ENCODE results near the gene ARL5C. TPM values are rescaled to one million over a fixed set of nuclear protein-coding genes. Genes with fewer than 3 reads are reported as not detected.

Gene ARL5C
- total RNA-seq, 1 experiment from 2014 or later, result not detected

- DNase-seq (ENCODE audit: low read depth in 1 of 2, low spot score in 2 of 2), result peak in 1 of 2 experiments; percentile 92
- Histone ChIP-seq H3K27ac (peak overlapping the region; percentile 100), H3K36me3 (peaks cover 46% of the 10 kb centered on the region), H3K4me3 (peak overlapping the region; percentile 60), H3K27me3 (replicated peaks) (no peaks in the 10 kb centered on the region), H3K9me3 (replicated peaks) (no peaks in the 10 kb centered on the region), H3K4me1 (replicated peaks) (peaks cover 24% of the 10 kb centered on the region)
Observed at GRCh38 chr17:39199820-39200069, 33.8 kb upstream of the ARL5C start.

GRCh38 chr17:39198186-39198566 lies 32.2 kb upstream of the ARL5C start:
- Histone ChIP-seq H3K4me3 (peak overlapping the region; percentile 64), H3K27me3 (replicated peaks) (no peaks in the 10 kb centered on the region), H3K4me1 (replicated peaks) (peaks cover 24% of the 10 kb centered on the region), H3K27ac (no peak overlapping the region), H3K36me3 (peaks cover 33% of the 10 kb centered on the region), H3K9me3 (replicated peaks) (no peaks in the 10 kb centered on the region)
- DNase-seq (ENCODE audit: low read depth in 1 of 2, low spot score in 2 of 2), result no peak

- no peak within 1 kb of the TSS for H3K27ac ChIP-seq
- H3K27me3 ChIP-seq (replicated peaks), result no peaks in the 10 kb centered on the region
- peaks cover 24% of the 10 kb centered on the region for H3K4me1 ChIP-seq (replicated peaks)
Observed at GRCh38 chr17:39197380-39198185, 31.6 kb upstream of the ARL5C start, which contains the start of gene CACNB1. CACNB1 (minus strand) TSS chr17:39197669; CDS start chr17:39197495, 174 bp downstream.

GRCh38 chr17:39196808-39197291 lies 30.9 kb upstream of the ARL5C start:
- Histone ChIP-seq H3K36me3 (peaks cover 21% of the 10 kb centered on the region), H3K27me3 (replicated peaks) (no peaks in the 10 kb centered on the region), H3K9me3 (replicated peaks) (no peaks in the 10 kb centered on the region), H3K4me3 (peak overlapping the region; percentile 64), H3K27ac (no peak overlapping the region), H3K4me1 (replicated peaks) (peaks cover 22% of the 10 kb centered on the region)
- no peak for DNase-seq (ENCODE audit: low read depth in 1 of 2, low spot score in 2 of 2)

More at GRCh38 chr17:39197380-39198185, 31.6 kb upstream of the ARL5C start, which contains the start of gene CACNB1:
- DNase-seq (ENCODE audit: low read depth in 1 of 2, low spot score in 2 of 2), result peak; percentile 53 to 88
- Histone ChIP-seq H3K36me3 (peaks cover 27% of the 10 kb centered on the region), H3K9me3 (replicated peaks) (no peaks in the 10 kb centered on the region), H3K4me3 (peak within 1 kb of the TSS; percentile 64)

- Histone ChIP-seq H3K36me3 (peaks cover 21% of the 10 kb centered on the region), H3K27ac (no peak overlapping the region), H3K27me3 (replicated peaks) (no peaks in the 10 kb centered on the region), H3K4me1 (replicated peaks) (peaks cover 18% of the 10 kb centered on the region), H3K9me3 (replicated peaks) (no peaks in the 10 kb centered on the region), H3K4me3 (peak overlapping the region; percentile 7; the same call in 1 of the 2 replicates)
- no peak for DNase-seq (ENCODE audit: low read depth in 1 of 2, low spot score in 2 of 2)
Observed at GRCh38 chr17:39196241-39196807, 30.4 kb upstream of the ARL5C start.

GRCh38 chr17:39195568-39196160 lies 29.7 kb upstream of the ARL5C start:
- no peak overlapping the region for H3K27ac ChIP-seq
- no peaks in the 10 kb centered on the region for H3K27me3 ChIP-seq (replicated peaks)
- peaks cover 12% of the 10 kb centered on the region for H3K4me1 ChIP-seq (replicated peaks)
- H3K4me3 ChIP-seq, result no peak overlapping the region
- DNase-seq (ENCODE audit: low read depth in 1 of 2, low spot score in 2 of 2), result no peak
- H3K9me3 ChIP-seq (replicated peaks), result no peaks in the 10 kb centered on the region
- peaks cover 21% of the 10 kb centered on the region for H3K36me3 ChIP-seq

GRCh38 chr17:39194985-39195524 lies 29.1 kb upstream of the ARL5C start:
- Histone ChIP-seq H3K4me1 (replicated peaks) (peaks cover 12% of the 10 kb centered on the region; the same call in 1 of the 2 replicates), H3K27me3 (replicated peaks) (no peaks in the 10 kb centered on the region), H3K9me3 (replicated peaks) (no peaks in the 10 kb centered on the region), H3K4me3 (no peak overlapping the region), H3K36me3 (peaks cover 20% of the 10 kb centered on the region), H3K27ac (no peak overlapping the region)
- no peak for DNase-seq (ENCODE audit: low read depth in 1 of 2, low spot score in 2 of 2)

- Histone ChIP-seq H3K36me3 (peaks cover 22% of the 10 kb centered on the region), H3K27me3 (replicated peaks) (no peaks in the 10 kb centered on the region), H3K4me3 (no peak overlapping the region), H3K27ac (no peak overlapping the region), H3K4me1 (replicated peaks) (peaks cover 10% of the 10 kb centered on the region; the same call in 1 of the 2 replicates), H3K9me3 (replicated peaks) (no peaks in the 10 kb centered on the region)
- no peak for DNase-seq (ENCODE audit: low read depth in 1 of 2, low spot score in 2 of 2)
Observed at GRCh38 chr17:39194089-39194984, 28.4 kb upstream of the ARL5C start.

GRCh38 chr17:39193346-39193745 lies 27.4 kb upstream of the ARL5C start:
- DNase-seq (ENCODE audit: low read depth in 1 of 2, low spot score in 2 of 2), result no peak
- peaks cover 27% of the 10 kb centered on the region for H3K36me3 ChIP-seq

GRCh38 chr17:39192901-39193300 lies 26.9 kb upstream of the ARL5C start:
- Histone ChIP-seq H3K27me3 (replicated peaks) (no peaks in the 10 kb centered on the region), H3K36me3 (peaks cover 27% of the 10 kb centered on the region), H3K4me1 (replicated peaks) (peaks cover 6% of the 10 kb centered on the region; the same call in 1 of the 2 replicates), H3K4me3 (no peak overlapping the region), H3K9me3 (replicated peaks) (no peaks in the 10 kb centered on the region), H3K27ac (no peak overlapping the region)
- no peak for DNase-seq (ENCODE audit: low read depth in 1 of 2, low spot score in 2 of 2)

More at GRCh38 chr17:39193346-39193745, 27.4 kb upstream of the ARL5C start:
- no peak overlapping the region for H3K4me3 ChIP-seq
- H3K4me1 ChIP-seq (replicated peaks), result peaks cover 9% of the 10 kb centered on the region; the same call in 1 of the 2 replicates
- no peaks in the 10 kb centered on the region for H3K27me3 ChIP-seq (replicated peaks)
- no peak overlapping the region for H3K27ac ChIP-seq
- no peaks in the 10 kb centered on the region for H3K9me3 ChIP-seq (replicated peaks)

- H3K4me1 ChIP-seq (replicated peaks), result peaks cover 3% of the 10 kb centered on the region; the same call in 1 of the 2 replicates
- DNase-seq (ENCODE audit: low read depth in 1 of 2, low spot score in 2 of 2), result no peak
- peaks cover 35% of the 10 kb centered on the region for H3K36me3 ChIP-seq
- no peak overlapping the region for H3K27ac ChIP-seq
- H3K9me3 ChIP-seq (replicated peaks), result no peaks in the 10 kb centered on the region
- H3K27me3 ChIP-seq (replicated peaks), result no peaks in the 10 kb centered on the region
- no peak overlapping the region for H3K4me3 ChIP-seq
Observed at GRCh38 chr17:39191750-39192510, 26.0 kb upstream of the ARL5C start.

- no peak for DNase-seq (ENCODE audit: low read depth in 1 of 2, low spot score in 2 of 2)
- H3K4me1 ChIP-seq (replicated peaks), result no peaks in the 10 kb centered on the region
- peaks cover 48% of the 10 kb centered on the region for H3K36me3 ChIP-seq
- no peaks in the 10 kb centered on the region for H3K9me3 ChIP-seq (replicated peaks)
- no peaks in the 10 kb centered on the region for H3K27me3 ChIP-seq (replicated peaks)
- H3K4me3 ChIP-seq, result no peak overlapping the region
- H3K27ac ChIP-seq, result no peak overlapping the region
Observed at GRCh38 chr17:39187152-39187830, 21.3 kb upstream of the ARL5C start.

Data from SJSA1 (cell line).